CD4-positive, alpha-beta T cell treated with Interleukin-10 for 1 hour (primary cell): ENCODE results near the gene SEMA6D.

Source experiments
- DNase-seq: peaks from one replicate; pipeline ENCODE4 v3.0.0-alpha.2; 2020

Gene SEMA6D

GRCh38 chr15:47744496-47744895 lies 27.2 kb downstream of the SEMA6D start:
- no peak for DNase-seq

- DNase-seq, result no peak
Measured at GRCh38 chr15:47744973-47745372, 27.7 kb downstream of the SEMA6D start.

GRCh38 chr15:47746516-47746915 lies 29.2 kb downstream of the SEMA6D start:
- DNase-seq, result no peak

- no peak for DNase-seq
Measured at GRCh38 chr15:47750030-47750739, 32.9 kb downstream of the SEMA6D start.

- DNase-seq, result no peak
Measured at GRCh38 chr15:47750740-47751262, 33.5 kb downstream of the SEMA6D start.

GRCh38 chr15:47753591-47753990 lies 36.3 kb downstream of the SEMA6D start:
- DNase-seq, result no peak

GRCh38 chr15:47754312-47754711 lies 37.0 kb downstream of the SEMA6D start:
- DNase-seq, result no peak

GRCh38 chr15:47755941-47756340 lies 38.6 kb downstream of the SEMA6D start:
- no peak for DNase-seq

GRCh38 chr15:47756872-47757271 lies 39.6 kb downstream of the SEMA6D start:
- no peak for DNase-seq

GRCh38 chr15:47757331-47757730 lies 40.0 kb downstream of the SEMA6D start:
- no peak for DNase-seq

- no peak for DNase-seq
Measured at GRCh38 chr15:47762621-47763020, 45.3 kb downstream of the SEMA6D start.

- DNase-seq, result no peak
Measured at GRCh38 chr15:47764666-47765065, 47.4 kb downstream of the SEMA6D start.

- no peak for DNase-seq
Measured at GRCh38 chr15:47766406-47766805, 49.1 kb downstream of the SEMA6D start.

- DNase-seq, result no peak
Measured at GRCh38 chr15:47767035-47767434, 49.7 kb downstream of the SEMA6D start.

GRCh38 chr15:47768735-47769134 lies 51.4 kb downstream of the SEMA6D start:
- DNase-seq, result no peak

GRCh38 chr15:47769166-47769565 lies 51.9 kb downstream of the SEMA6D start:
- no peak for DNase-seq

GRCh38 chr15:47773143-47773542 lies 55.8 kb downstream of the SEMA6D start:
- no peak for DNase-seq

- no peak for DNase-seq
Measured at GRCh38 chr15:47778263-47778770, 61.0 kb downstream of the SEMA6D start.

- no peak for DNase-seq
Measured at GRCh38 chr15:47780971-47781370, 63.7 kb downstream of the SEMA6D start.

GRCh38 chr15:47781527-47781926 lies 64.2 kb downstream of the SEMA6D start:
- DNase-seq, result no peak

- DNase-seq, result no peak
Measured at GRCh38 chr15:47784820-47785219, 67.5 kb downstream of the SEMA6D start.

GRCh38 chr15:47786371-47786770 lies 69.1 kb downstream of the SEMA6D start:
- no peak for DNase-seq

- DNase-seq, result no peak
Measured at GRCh38 chr15:47787875-47788274, 70.6 kb downstream of the SEMA6D start.

- no peak for DNase-seq
Measured at GRCh38 chr15:47788685-47789084, 71.4 kb downstream of the SEMA6D start.

- DNase-seq, result no peak
Measured at GRCh38 chr15:47791161-47791560, 73.9 kb downstream of the SEMA6D start.
